ENCODE results near the gene LRRC34. TPM values are rescaled to one million over a fixed set of nuclear protein-coding genes. Genes with fewer than 3 reads are reported as not detected.

LRRC34 gene
- total RNA-seq, 2 donors from 2014 or later = 0.77 to 0.82 TPM

- H3K4me3 ChIP-seq = no peak overlapping the region
- H3K27ac ChIP-seq = no peak overlapping the region
- H3K9me3 ChIP-seq = no peaks in the 10 kb centered on the region
- no peak overlapping the region for H3K9ac ChIP-seq (ENCODE audit: low read depth in 2 of 2, low read length in 2 of 2)
- DNase-seq = no peak
- no peaks in the 10 kb centered on the region for H3K27me3 ChIP-seq
- no peaks in the 10 kb centered on the region for H3K4me1 ChIP-seq
- no peaks in the 10 kb centered on the region for H3K36me3 ChIP-seq
- TF ChIP-seq, protein P1, sequence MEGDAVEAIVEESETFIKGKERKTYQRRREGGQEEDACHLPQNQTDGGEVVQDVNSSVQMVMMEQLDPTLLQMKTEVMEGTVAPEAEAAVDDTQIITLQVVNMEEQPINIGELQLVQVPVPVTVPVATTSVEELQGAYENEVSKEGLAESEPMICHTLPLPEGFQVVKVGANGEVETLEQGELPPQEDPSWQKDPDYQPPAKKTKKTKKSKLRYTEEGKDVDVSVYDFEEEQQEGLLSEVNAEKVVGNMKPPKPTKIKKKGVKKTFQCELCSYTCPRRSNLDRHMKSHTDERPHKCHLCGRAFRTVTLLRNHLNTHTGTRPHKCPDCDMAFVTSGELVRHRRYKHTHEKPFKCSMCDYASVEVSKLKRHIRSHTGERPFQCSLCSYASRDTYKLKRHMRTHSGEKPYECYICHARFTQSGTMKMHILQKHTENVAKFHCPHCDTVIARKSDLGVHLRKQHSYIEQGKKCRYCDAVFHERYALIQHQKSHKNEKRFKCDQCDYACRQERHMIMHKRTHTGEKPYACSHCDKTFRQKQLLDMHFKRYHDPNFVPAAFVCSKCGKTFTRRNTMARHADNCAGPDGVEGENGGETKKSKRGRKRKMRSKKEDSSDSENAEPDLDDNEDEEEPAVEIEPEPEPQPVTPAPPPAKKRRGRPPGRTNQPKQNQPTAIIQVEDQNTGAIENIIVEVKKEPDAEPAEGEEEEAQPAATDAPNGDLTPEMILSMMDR (IDR thresholded peaks at IDR 0.05) = peak; percentile 17
- intact Hi-C loops (cut with DNase I) = no loop called here
Measured at GRCh38 chr3:169744366-169745054, 68.2 kb downstream of the LRRC34 start.

Other genes with a start within 250 kb of the LRRC34 start
- gene MECOM, start 149.2 kb downstream of the LRRC34 start, total RNA-seq = 10 to 100 TPM; 81.0 to 88.1 TPM
- 1 to 10 TPM; 5.5 to 9.6 TPM for gene TERC, start 47.8 kb downstream of the LRRC34 start, total RNA-seq
- 1 to 10 TPM; 1.2 to 1.6 TPM for gene ACTRT3, start 43.3 kb downstream of the LRRC34 start, total RNA-seq
- gene MYNN, start 39.5 kb downstream of the LRRC34 start, total RNA-seq = 10 to 100 TPM; 11.1 to 12.9 TPM
- not detected for gene LRRIQ4, start within 50 bp of the LRRC34 start, total RNA-seq
- gene LRRC31, start 57.0 kb upstream of the LRRC34 start, total RNA-seq = 10 to 100 TPM; 42.0 to 66.0 TPM
- not detected for gene SAMD7, start 98.7 kb upstream of the LRRC34 start, total RNA-seq
- gene SEC62, start 153.9 kb upstream of the LRRC34 start, total RNA-seq = 10 to 100 TPM; 70.0 to 98.3 TPM
- gene GPR160, start 225.1 kb upstream of the LRRC34 start, total RNA-seq = 10 to 100 TPM; 56.4 to 78.4 TPM